K562 (cell line): ENCODE measurements around the gene GPR148. TPM values are rescaled to one million over a fixed set of nuclear protein-coding genes. Genes with fewer than 3 reads are reported as not detected.

Experiments
- ATAC-seq: fragments of 200-7000 bp; cut with Tn5 transposase; 3 replicates; pipeline ENCODE4 v1.9.1; 2020; ENCODE audit warnings: moderate library complexity
- BruUV-seq: library from RNA; stranded (reverse); fragments of 400-500 nt; replicated peaks from 2 replicates; lab custom pipeline; 2021; lab: Mats Ljungman, UMichigan
- CTCF ChIA-PET: fragments of 300-600 bp; formaldehyde crosslinking; extraction: SDS; loops from one replicate; lab custom pipeline; 2021; ENCODE audit warnings: low intra/inter-chr PET ratio; lab: Yijun Ruan, JAX
- POLR2A ChIA-PET: fragments of 300-600, 350-650 bp; sonication (Branson Sonifier 250); formaldehyde crosslinking; extraction: SDS; loops from one replicate; lab custom pipeline; 2021; ENCODE audit warnings: antibody characterized with exemption, inconsistent platforms; lab: Yijun Ruan, JAX
- DNase-seq, 4 experiments: peaks; one replicate each; pipeline versions ENCODE4 v3.0.0 to v3.0.0-alpha.2; 2011 to 2018; ENCODE audit warnings: low spot score in 3 of 4, mixed read lengths in 3 of 4; ENCODE audit errors: extremely low read depth in 1 of 4
- FAIRE-seq: peaks from 2 replicates; lab custom pipeline; 2011; peaks lifted over from hg19 to GRCh38; lab: Jason Lieb, UNC
- H2AFZ ChIP-seq: 2 replicates; pipeline ENCODE4 v1.6.0; 2011; ENCODE audit warnings: low read depth, low read length, control low read depth, inconsistent platforms
- H3K27ac ChIP-seq: fragments of 200-600 bp; 3 replicates; pipeline ENCODE4 v1.8.0; 2011; ENCODE audit warnings: low read depth, mild to moderate bottlenecking, control low read depth, inconsistent platforms, low read length, moderate library complexity, mixed read lengths; ENCODE audit errors: extremely low read depth
- H3K27me3 ChIP-seq, 2 experiments: fragments of 300-600 bp in 1 of 2; 2 replicates in 1 of 2; 3 replicates in 1 of 2; pipeline versions ENCODE4 v1.6.0 to v1.8.0; 2011; ENCODE audit warnings: inconsistent platforms in 2 of 2, low read length in 2 of 2, mild to moderate bottlenecking in 1 of 2, mixed read lengths in 1 of 2, moderate library complexity in 1 of 2; ENCODE audit not compliant: control insufficient read depth in 2 of 2, insufficient read depth in 2 of 2
- H3K36me3 ChIP-seq: fragments of 300-600 bp; 3 replicates; pipeline ENCODE4 v1.8.0; 2011; ENCODE audit warnings: mild to moderate bottlenecking, low read length, inconsistent platforms; ENCODE audit not compliant: control insufficient read depth, insufficient read depth
- H3K4me1 ChIP-seq, 2 experiments: fragments of 200-600 bp in 1 of 2; replicated peaks in 1 of 2; 2 replicates in 1 of 2; 3 replicates in 1 of 2; pipeline versions ENCODE4 v1.5.1 to v1.8.0; 2011; ENCODE audit warnings: inconsistent platforms in 2 of 2, low read length in 2 of 2, mild to moderate bottlenecking in 1 of 2, mixed read lengths in 1 of 2, moderate library complexity in 1 of 2; ENCODE audit not compliant: control insufficient read depth in 2 of 2, insufficient read depth in 2 of 2
- H3K4me2 ChIP-seq: 2 replicates; pipeline ENCODE4 v1.6.1; 2011; ENCODE audit warnings: low read length, control low read depth, inconsistent platforms, mixed read lengths; ENCODE audit not compliant: insufficient read depth
- H3K4me3 ChIP-seq: fragments of 200-600 bp; sonication (generic), shearing (Covaris generic); 2 replicates; pipeline ENCODE4 v1.5.1; 2016; ENCODE audit warnings: control low read depth, inconsistent platforms
- H3K79me2 ChIP-seq: fragments of 200-600 bp; 3 replicates; pipeline ENCODE4 v1.8.0; 2011; ENCODE audit warnings: low read length, inconsistent platforms; ENCODE audit not compliant: control insufficient read depth, insufficient read depth
- H3K9ac ChIP-seq, 2 experiments: 2 replicates each; pipeline versions ENCODE4 v1.6.0 to v1.6.1; 2011; ENCODE audit warnings: low read depth in 2 of 2, low read length in 2 of 2, control low read depth in 1 of 2, inconsistent platforms in 1 of 2, mild to moderate bottlenecking in 1 of 2, mixed read lengths in 1 of 2; ENCODE audit not compliant: insufficient read depth in 1 of 2
- H3K9me1 ChIP-seq: one replicate; pipeline ENCODE4 v1.6.0; 2011; ENCODE audit warnings: inconsistent platforms, mild to moderate bottlenecking, low read length, moderate library complexity; ENCODE audit not compliant: control insufficient read depth, insufficient read depth
- H3K9me3 ChIP-seq: replicated peaks from 2 replicates; pipeline ENCODE4 v1.5.1; 2011; ENCODE audit warnings: low read depth, low read length, inconsistent platforms; ENCODE audit not compliant: control insufficient read depth, insufficient read depth
- H4K20me1 ChIP-seq: replicated peaks from 2 replicates; pipeline ENCODE4 v1.6.1; 2011; ENCODE audit warnings: low read length, inconsistent platforms, mixed read lengths; ENCODE audit not compliant: control insufficient read depth, insufficient read depth
- BRD4 ChIP-seq: fragments of 200-600 bp; sonication (generic); IDR thresholded peaks from 2 replicates; pipeline ENCODE4 v1.6.1; 2017; ENCODE audit warnings: inconsistent platforms
- GTF2F1 ChIP-seq: IDR thresholded peaks from 2 replicates; pipeline ENCODE4 v1.6.1; 2011; ENCODE audit warnings: low read depth, low read length, improper control_type of control experiment
- MAZ ChIP-seq, 2 experiments: fragments of 450-650 bp in 1 of 2; sonication (generic) in 1 of 2; formaldehyde crosslinking; IDR thresholded peaks in 1 of 2; conservative IDR thresholded peaks in 1 of 2; 2 replicates each; pipeline versions ENCODE4 v1.4.0 to v1.5.0; 2020; ENCODE audit warnings: mild to moderate bottlenecking in 1 of 2, missing genetic modification reagents in 1 of 2
- NCOA1 ChIP-seq: fragments of 450-650 bp; IDR thresholded peaks from 2 replicates; pipeline ENCODE4 v1.6.1; 2016; ENCODE audit warnings: low read depth
- NR2F6 ChIP-seq: fragments of 450-650 bp; formaldehyde crosslinking; IDR thresholded peaks from 2 replicates; pipeline ENCODE4 v1.4.0; 2020; ENCODE audit warnings: mild to moderate bottlenecking
- RB1 ChIP-seq: fragments of 450-650 bp; IDR thresholded peaks from 2 replicates; pipeline ENCODE4 v1.6.1; 2017; ENCODE audit warnings: low read depth, mild to moderate bottlenecking
- RCOR1 ChIP-seq, 2 experiments: IDR thresholded peaks; 2 replicates each; pipeline ENCODE4 v1.6.1; 2012; ENCODE audit warnings: low read depth in 2 of 2, low read length in 2 of 2, borderline replicate concordance in 1 of 2, improper control_type of control experiment in 1 of 2
- TGIF2 ChIP-seq: sonication (generic); formaldehyde crosslinking; IDR thresholded peaks from 2 replicates; pipeline ENCODE4 v1.8.1; 2022; ENCODE audit warnings: mild to moderate bottlenecking, missing genetic modification reagents, moderate library complexity
- ZNF197 ChIP-seq: fragments of 200-800 bp; sonication (Bioruptor generic); IDR thresholded peaks from 2 replicates; pipeline ENCODE4 v1.6.1; 2016; ENCODE audit warnings: low read depth, missing genetic modification characterization, missing compliant biosample characterization
- ZNF644 ChIP-seq: fragments of 200-800 bp; sonication (Bioruptor generic); IDR thresholded peaks from 2 replicates; pipeline ENCODE4 v1.6.1; 2016; ENCODE audit warnings: low read depth, missing genetic modification characterization, missing compliant biosample characterization
- WGBS: fragments of 100-300 bp; shearing (Covaris generic); methylation state at CpG from one replicate; pipeline ENCODE4 v1.1.6; 2016; ENCODE audit warnings: low coverage, mixed read lengths; ENCODE audit not compliant: insufficient coverage; ENCODE audit errors: missing lambda C conversion rate; 5-methylcytosine and 5-hydroxymethylcytosine counted together
- in situ Hi-C: fragments of 300-500 bp; cut with MboI; formaldehyde crosslinking; loops from 4 replicates; pipeline ENCODE4 v1.15.0; 2018; ENCODE audit warnings: inconsistent platforms, mixed read lengths
- intact Hi-C: fragments of 100-400 bp; cut with micrococcal nuclease; formaldehyde crosslinking; loops from 2 replicates; pipeline ENCODE4 v1.14.2; 2022
- polyA plus RNA-seq, 8 experiments: library from polyadenylated mRNA; depleted of rRNA in 4 of 8; stranded (reverse) in 5 of 8; unstranded in 3 of 8; fragments of >200 nt; fragmentation: Nextera tagmentation in 2 of 8; fragmentation: Illumina TruSeq in 1 of 8; extraction: Ambion mirVana in 2 of 8; extraction: Trizol in 1 of 8; gene quantifications; 2 replicates each; pipeline versions ENCODE4 v1.2.1 to v1.2.3, GENCODE V29; 2011 to 2014; ENCODE audit warnings: inconsistent platforms in 1 of 8, missing spikeins in 1 of 8
- total RNA-seq, 7 experiments: library from RNA; depleted of rRNA in 6 of 7; stranded (reverse); fragments of >200 nt in 6 of 7; fragmentation: Illumina TruSeq in 2 of 7; extraction: Trizol in 2 of 7; gene quantifications; 2 replicates each; pipeline versions ENCODE4 v1.2.1 to v1.2.3, GENCODE V29; 2011 to 2021; ENCODE audit warnings: low replicate concordance in 1 of 7

The GPR148 gene
- total and polyA plus RNA-seq, 9 of the 15 experiments (the other 6 are each of a cell fraction or from before 2014, with no cell fraction given): not detected

GRCh38 chr2:130762031-130762909 lies 33.4 kb downstream of the GPR148 start:
- WGBS: 1% methylated on average over 33 of the region's 37 CpGs

DNA sequence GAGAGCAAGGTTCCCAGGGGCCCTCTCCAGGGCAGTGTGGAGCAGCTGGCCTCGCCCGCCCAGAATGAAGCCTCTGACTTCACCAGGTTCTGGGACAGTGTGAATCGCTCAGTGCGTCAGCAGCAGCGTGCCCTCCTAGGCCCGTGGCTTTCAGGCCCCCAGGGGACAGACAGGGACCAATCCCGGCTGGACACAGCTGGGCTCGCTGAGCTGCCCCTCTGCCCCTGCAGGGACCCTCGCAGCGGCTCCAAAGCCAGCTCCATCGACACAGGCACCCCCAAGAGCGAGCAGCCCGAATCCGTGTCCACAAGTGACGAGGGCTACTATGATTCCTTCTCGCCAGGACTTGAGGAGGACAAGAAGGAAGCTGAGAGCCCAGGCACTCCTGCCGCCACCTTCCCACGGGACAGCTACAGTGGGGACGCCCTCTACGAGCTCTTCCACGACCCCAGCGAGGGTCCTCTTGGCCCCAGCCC lies 34.1 kb downstream of the GPR148 start:
- ATAC-seq: no peak
- H2AFZ ChIP-seq: no peak overlapping the region
- H3K9ac ChIP-seq: no peak overlapping the region
- TF ChIP-seq NCOA1 (no peak), RB1 (no peak), ZNF644 (tag) (no peak), NR2F6 (CRISPR knock-in tag) (no peak), MAZ (CRISPR knock-in tag; conservative IDR thresholded peaks at IDR 0.05 in 1 of 2, IDR thresholded peaks at IDR 0.05 in 1 of 2) (no peak), ZNF197 (CRISPR knock-in tag) (no peak), BRD4 (no peak)
- TF ChIP-seq, all 486 proteins: peak for 0
- H3K9me1 ChIP-seq: no peaks in the 10 kb centered on the region
- DNase-seq: no peak
- no peak for FAIRE-seq
- ChIA-PET CTCF (no interaction called here), POLR2A (interaction anchor here (1.0 kb wide), 1 partner anchor 14 kb away, joined by 3 read pairs; no protein-coding TSS in a partner anchor)
- BruUV-seq: no TSS peak
- H4K20me1 ChIP-seq: peaks cover 10% of the 10 kb centered on the region; the same call in 1 of the 2 replicates
- no peaks in the 10 kb centered on the region for H3K79me2 ChIP-seq
- intact Hi-C loops (no loop called here), in situ Hi-C loops (no loop called here)
- H3K36me3 ChIP-seq: no peaks in the 10 kb centered on the region
- no peaks in the 10 kb centered on the region; a peak in 2 of 5 replicates for H3K4me1 ChIP-seq
- no peak overlapping the region for H3K4me2 ChIP-seq
- peaks cover 0 to 71% of the 10 kb centered on the region in 2 experiments; a peak in 3 of 5 replicates for H3K27me3 ChIP-seq
- no peaks in the 10 kb centered on the region for H3K9me3 ChIP-seq
- no peak overlapping the region for H3K27ac ChIP-seq
- H3K4me3 ChIP-seq: no peak overlapping the region
- WGBS: 0% methylated on average over 22 of the region's 22 CpGs

More at GRCh38 chr2:130762031-130762909, 33.4 kb downstream of the GPR148 start:
- intact Hi-C loops (no loop called here), in situ Hi-C loops (no loop called here)
- Histone ChIP-seq H3K27me3 (peaks cover 0 to 66% of the 10 kb centered on the region in 2 experiments; a peak in 4 of 5 replicates), H3K9me1 (no peaks in the 10 kb centered on the region), H3K36me3 (no peaks in the 10 kb centered on the region), H3K4me2 (no peak overlapping the region), H3K4me1 (no peaks in the 10 kb centered on the region; a peak in 2 of 5 replicates), H3K9me3 (no peaks in the 10 kb centered on the region), H3K27ac (no peak overlapping the region), H3K79me2 (no peaks in the 10 kb centered on the region), H2AFZ (no peak overlapping the region), H3K9ac (no peak overlapping the region), H3K4me3 (no peak overlapping the region), H4K20me1 (peaks cover 6% of the 10 kb centered on the region; the same call in 1 of the 2 replicates)
- no peak for ATAC-seq
- ChIA-PET CTCF (no interaction called here), POLR2A (interaction anchor here (1.0 kb wide), 1 partner anchor 15 kb away, joined by 3 read pairs; no protein-coding TSS in a partner anchor)
- TF ChIP-seq GTF2F1 (no peak), RCOR1 (IDR thresholded peaks at IDR 0.05; ENCODE audit: borderline replicate concordance in 1 of 2, low read depth in 2 of 2, low read length in 2 of 2) (no peak), TGIF2 (CRISPR knock-in tag) (no peak)
- FAIRE-seq: no peak
- no peak for DNase-seq
- BruUV-seq: no TSS peak
